NCI-H1105 treated with DMSO at 0.1 percent for 48 hours (cell line): Measurements from ENCODE around the gene RBM8A.

Experiments used
- DNase-seq: peaks from one replicate; lab custom pipeline; 2025; lab: John Stamatoyannopoulos, UW

Gene RBM8A

DNA sequence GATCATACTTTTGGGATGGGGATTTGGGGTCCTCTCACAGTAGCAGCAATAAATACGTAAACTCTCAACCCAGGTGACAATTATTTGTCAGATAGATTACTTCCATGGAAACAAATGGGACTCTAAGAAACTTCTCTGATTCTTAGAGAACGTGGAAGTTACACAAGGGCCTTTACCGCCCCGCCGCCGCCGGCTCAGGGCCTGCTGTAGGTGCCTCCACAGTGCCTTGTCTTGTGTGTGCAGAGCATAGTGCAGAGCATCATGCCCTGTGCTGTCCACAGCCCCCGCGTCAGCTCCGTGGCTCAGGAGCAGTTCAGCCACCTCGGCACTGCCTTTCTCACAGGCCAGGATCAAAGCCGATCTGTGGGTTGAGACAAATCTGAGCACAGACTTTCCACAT is 52.6 kb downstream of the RBM8A start:
- DNase-seq = no peak

DNA sequence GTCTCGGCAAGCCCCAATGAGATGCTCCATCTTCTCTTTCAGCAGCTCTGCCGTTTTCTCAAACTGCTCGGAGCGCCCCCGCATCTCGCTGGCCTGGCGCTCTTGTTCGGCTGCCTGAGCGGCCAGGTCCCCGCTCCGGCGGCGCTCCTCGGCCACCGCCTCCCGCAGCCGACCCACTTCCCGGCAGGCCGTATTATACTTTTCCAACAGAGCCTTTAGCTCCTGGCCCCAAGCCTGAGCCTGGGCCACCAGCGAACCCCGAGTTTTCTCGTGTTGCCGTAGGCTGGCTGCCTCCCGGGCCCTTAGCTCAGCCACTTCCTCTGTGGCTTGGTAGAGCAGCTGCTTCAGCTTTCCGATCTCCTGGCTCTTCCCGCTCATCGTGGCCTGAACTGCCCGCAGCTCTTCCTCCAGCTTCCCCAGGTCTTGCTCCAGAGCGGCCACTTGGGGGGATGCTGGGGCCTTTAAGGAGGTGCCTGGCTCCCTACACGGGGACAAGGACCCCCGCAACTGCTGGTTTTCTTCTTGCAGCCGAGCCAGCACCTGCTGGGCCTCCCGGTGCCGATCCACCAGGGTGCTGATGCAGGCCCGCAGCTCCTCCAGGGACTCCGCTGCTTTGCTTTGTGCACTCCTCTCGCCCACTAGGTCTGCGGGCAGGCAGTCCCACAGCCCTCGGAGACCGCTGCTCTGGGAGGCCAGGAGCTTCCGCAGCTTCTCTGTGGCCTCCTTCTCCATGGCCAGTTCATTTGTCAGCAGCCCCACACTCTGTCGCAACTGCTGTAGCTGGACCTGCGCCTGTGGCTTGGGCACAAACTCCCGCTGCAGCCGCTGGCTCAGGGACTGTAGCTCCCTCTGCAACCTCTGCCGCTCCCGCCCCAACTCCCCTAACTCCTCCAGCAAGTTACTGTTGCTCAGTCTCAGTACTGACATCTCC is 55.0 kb downstream of the RBM8A start:
- no peak for DNase-seq
